ENCODE results near the gene ITGAE.
"Not testable (repeated sequence)": the region's sequence is repeated elsewhere in the genome, so short reads cannot be mapped to it uniquely, and the experiment has no call there.

Gene ITGAE

GRCh38 chr17:3796110-3796821, 4.7 kb downstream of the ITGAE start:
- Histone ChIP-seq H3K4me1 (ENCODE audit: insufficient read depth, low read length, poor library complexity, severe bottlenecking) (peaks cover 56% of the 10 kb centered on the region), H4K20me1 (ENCODE audit: insufficient read depth, low read length, poor library complexity, severe bottlenecking) (no peaks in the 10 kb centered on the region), H3F3A (ENCODE audit: low read depth) (peaks cover 4% of the 10 kb centered on the region; the same call in 1 of the 2 replicates), H3K9me3 (ENCODE audit: insufficient read depth, low read depth, low read length) (no peaks in the 10 kb centered on the region), H3K9me2 (replicated peaks; ENCODE audit: low read depth, low read length) (no peaks in the 10 kb centered on the region), H3K27me3 (ENCODE audit: insufficient read depth, low read length, poor library complexity, severe bottlenecking) (no peaks in the 10 kb centered on the region), H3K4me3 (ENCODE audit: low read length, poor library complexity, severe bottlenecking) (peak overlapping the region; percentile 19), H3K4me2 (ENCODE audit: low read depth, low read length, poor library complexity, severe bottlenecking) (peak overlapping the region; percentile 58), H2AFZ (ENCODE audit: low read length) (no peak overlapping the region), H3K79me2 (ENCODE audit: insufficient read depth, low read length) (no peaks in the 10 kb centered on the region), H3K36me3 (ENCODE audit: insufficient read depth, low read length) (no peaks in the 10 kb centered on the region), H3K9ac (ENCODE audit: low read depth, low read length, poor library complexity, severe bottlenecking) (peak overlapping the region; percentile 32)
- no peak for TF ChIP-seq CTCF (conservative IDR thresholded peaks at IDR 0.05; ENCODE audit: low read length)
- TF ChIP-seq EZH2phosphoT487 (IDR thresholded peaks at IDR 0.05; ENCODE audit: borderline replicate concordance): no peak

DNA sequence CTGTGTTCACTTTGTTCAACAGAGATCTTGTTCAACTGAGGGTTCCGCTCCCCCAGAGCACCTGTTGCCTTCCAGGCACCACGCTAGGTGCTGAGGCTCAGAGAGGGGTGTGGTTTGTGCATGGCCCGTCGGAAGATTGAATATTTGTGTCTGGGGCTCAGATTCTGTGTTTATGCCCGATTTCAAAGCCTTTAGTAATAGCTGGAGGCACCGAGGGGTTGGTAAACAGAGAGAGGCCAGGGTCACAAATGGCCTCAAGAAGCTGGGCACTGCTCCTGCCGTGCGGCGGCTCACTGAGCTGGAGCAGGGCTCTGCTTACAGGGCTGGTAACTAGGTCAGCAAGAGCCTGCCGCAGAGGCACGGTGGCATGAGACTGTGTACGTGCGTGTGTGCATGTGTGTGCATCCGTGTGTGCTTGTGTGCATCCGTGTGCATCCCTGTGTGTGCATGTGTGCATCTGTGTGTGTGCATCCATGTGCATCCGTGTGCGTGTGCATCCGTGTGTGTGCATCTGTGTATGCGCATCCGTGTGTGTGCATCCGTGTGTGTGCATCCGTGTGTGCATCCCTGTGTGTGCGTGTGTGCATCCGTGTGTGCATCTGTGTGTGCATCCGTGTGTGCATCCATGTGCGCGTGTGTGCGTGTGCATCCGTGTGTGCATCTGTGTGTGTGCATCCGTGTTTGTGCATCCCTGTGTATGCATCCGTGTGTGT, 5.4 kb downstream of the ITGAE start:
- Histone ChIP-seq H3K4me3 (ENCODE audit: low read length, poor library complexity, severe bottlenecking) (no peak overlapping the region), H3K9ac (ENCODE audit: low read depth, low read length, poor library complexity, severe bottlenecking) (peak overlapping the region; percentile 44), H3K4me1 (ENCODE audit: insufficient read depth, low read length, poor library complexity, severe bottlenecking) (peaks cover 58% of the 10 kb centered on the region), H3K4me2 (ENCODE audit: low read depth, low read length, poor library complexity, severe bottlenecking) (peak overlapping the region; percentile 58), H3F3A (ENCODE audit: low read depth) (peaks cover 4% of the 10 kb centered on the region; the same call in 1 of the 2 replicates), H2AFZ (ENCODE audit: low read length) (peak overlapping the region; percentile 67; the same call in 1 of the 2 replicates), H3K9me2 (replicated peaks; ENCODE audit: low read depth, low read length) (no peaks in the 10 kb centered on the region), H3K79me2 (ENCODE audit: insufficient read depth, low read length) (no peaks in the 10 kb centered on the region), H4K20me1 (ENCODE audit: insufficient read depth, low read length, poor library complexity, severe bottlenecking) (no peaks in the 10 kb centered on the region), H3K27me3 (ENCODE audit: insufficient read depth, low read length, poor library complexity, severe bottlenecking) (no peaks in the 10 kb centered on the region), H3K9me3 (ENCODE audit: insufficient read depth, low read depth, low read length) (no peaks in the 10 kb centered on the region), H3K36me3 (ENCODE audit: insufficient read depth, low read length) (no peaks in the 10 kb centered on the region)
- TF ChIP-seq CTCF (conservative IDR thresholded peaks at IDR 0.05; ENCODE audit: low read length) (no peak), EZH2phosphoT487 (IDR thresholded peaks at IDR 0.05; ENCODE audit: borderline replicate concordance) (no peak)

GRCh38 chr17:3794557-3795389, 6.2 kb downstream of the ITGAE start:
- H3K36me3 ChIP-seq (ENCODE audit: insufficient read depth, low read length): no peaks in the 10 kb centered on the region
- H3K4me3 ChIP-seq (ENCODE audit: low read length, poor library complexity, severe bottlenecking): no peak overlapping the region
- H3K9me3 ChIP-seq (ENCODE audit: insufficient read depth, low read depth, low read length): no peaks in the 10 kb centered on the region
- TF ChIP-seq CTCF (conservative IDR thresholded peaks at IDR 0.05; ENCODE audit: low read length) (no peak), EZH2phosphoT487 (IDR thresholded peaks at IDR 0.05; ENCODE audit: borderline replicate concordance) (no peak)
- peaks cover 4% of the 10 kb centered on the region; the same call in 1 of the 2 replicates for H3F3A ChIP-seq (ENCODE audit: low read depth)
- no peak overlapping the region for H3K4me2 ChIP-seq (ENCODE audit: low read depth, low read length, poor library complexity, severe bottlenecking)
- no peaks in the 10 kb centered on the region for H3K27me3 ChIP-seq (ENCODE audit: insufficient read depth, low read length, poor library complexity, severe bottlenecking)
- no peaks in the 10 kb centered on the region for H3K9me2 ChIP-seq (replicated peaks; ENCODE audit: low read depth, low read length)
- H2AFZ ChIP-seq (ENCODE audit: low read length): peak overlapping the region; percentile 67; the same call in 1 of the 2 replicates
- peak overlapping the region; percentile 44 for H3K9ac ChIP-seq (ENCODE audit: low read depth, low read length, poor library complexity, severe bottlenecking)
- peaks cover 60% of the 10 kb centered on the region for H3K4me1 ChIP-seq (ENCODE audit: insufficient read depth, low read length, poor library complexity, severe bottlenecking)
- H4K20me1 ChIP-seq (ENCODE audit: insufficient read depth, low read length, poor library complexity, severe bottlenecking): no peaks in the 10 kb centered on the region
- H3K79me2 ChIP-seq (ENCODE audit: insufficient read depth, low read length): no peaks in the 10 kb centered on the region

DNA sequence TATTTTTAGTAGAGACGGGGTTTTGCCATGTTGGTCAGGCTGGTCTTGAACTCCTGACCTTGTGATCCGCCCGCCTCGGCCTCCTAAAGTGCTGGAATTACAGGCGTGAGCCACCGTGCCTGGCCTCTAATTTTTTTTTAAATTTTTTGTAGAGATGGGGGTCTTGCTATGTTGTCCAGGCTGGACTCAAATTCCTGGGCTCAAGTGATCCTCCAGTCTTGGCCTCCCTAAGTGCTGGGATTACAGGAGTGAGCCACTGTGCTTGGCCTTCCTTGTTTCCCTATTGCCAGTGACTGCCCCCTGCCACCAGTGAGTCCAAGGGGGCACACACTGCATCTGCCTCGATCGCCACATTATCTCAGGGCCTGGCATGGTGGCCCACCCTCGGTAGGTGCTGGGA, 6.8 kb downstream of the ITGAE start:
- not testable (repeated sequence) for H3K9ac ChIP-seq (ENCODE audit: low read depth, low read length, poor library complexity, severe bottlenecking); H3F3A ChIP-seq (ENCODE audit: low read depth); H3K36me3 ChIP-seq (ENCODE audit: insufficient read depth, low read length); H3K9me3 ChIP-seq (ENCODE audit: insufficient read depth, low read depth, low read length); H3K79me2 ChIP-seq (ENCODE audit: insufficient read depth, low read length); H3K27me3 ChIP-seq (ENCODE audit: insufficient read depth, low read length, poor library complexity, severe bottlenecking); H4K20me1 ChIP-seq (ENCODE audit: insufficient read depth, low read length, poor library complexity, severe bottlenecking); H2AFZ ChIP-seq (ENCODE audit: low read length); H3K4me2 ChIP-seq (ENCODE audit: low read depth, low read length, poor library complexity, severe bottlenecking); H3K4me3 ChIP-seq (ENCODE audit: low read length, poor library complexity, severe bottlenecking); H3K9me2 ChIP-seq (replicated peaks; ENCODE audit: low read depth, low read length)
- H3K4me1 ChIP-seq (ENCODE audit: insufficient read depth, low read length, poor library complexity, severe bottlenecking): peaks cover 58% of the 10 kb centered on the region

Measured in Loucy (cell line).